SK-N-SH treated with all-trans-retinoic acid at 6 μM for 48 hours (cell line): ENCODE results near the gene EEFSEC.

ENCODE experiments used
- ATAC-seq: fragments of 200-7000 bp; cut with Tn5 transposase; 3 replicates; pipeline ENCODE4 v1.9.1; 2020; ENCODE audit warnings: mild to moderate bottlenecking, moderate library complexity
- ARNTL ChIP-seq: fragments of 450-650 bp; formaldehyde crosslinking; IDR thresholded peaks from 2 replicates; pipeline ENCODE4 v1.5.0; 2020; ENCODE audit warnings: low read depth, mild to moderate bottlenecking, moderate library complexity, borderline replicate concordance
- CREB5 ChIP-seq: fragments of 250-450 bp; sonication (Bioruptor Pico); IDR thresholded peaks from 2 replicates; pipeline ENCODE4 v1.5.1; 2020; ENCODE audit warnings: low read depth, mild to moderate bottlenecking, moderate library complexity
- CSDC2 ChIP-seq: fragments of 250-450 bp; sonication (Bioruptor Pico); IDR thresholded peaks from 2 replicates; pipeline ENCODE4 v1.5.0; 2020; ENCODE audit warnings: mild to moderate bottlenecking, moderate library complexity
- CSRNP3 ChIP-seq: fragments of 250-450 bp; sonication (Bioruptor Pico); IDR thresholded peaks from 2 replicates; pipeline ENCODE4 v1.5.1; 2021; ENCODE audit warnings: mild to moderate bottlenecking, moderate library complexity
- ESRRG ChIP-seq: fragments of 250-450 bp; sonication (Bioruptor Pico); IDR thresholded peaks from 2 replicates; pipeline ENCODE4 v1.6.1; 2021; ENCODE audit warnings: mild to moderate bottlenecking
- GLIS3 ChIP-seq: fragments of 250-450 bp; sonication (Bioruptor Pico); IDR thresholded peaks from 2 replicates; pipeline ENCODE4 v1.5.0; 2020; ENCODE audit warnings: mild to moderate bottlenecking, moderate library complexity
- ISL1 ChIP-seq: fragments of 250-450 bp; sonication (Bioruptor Pico); IDR thresholded peaks from 2 replicates; pipeline ENCODE4 v2.1.2; 2022; ENCODE audit warnings: mild to moderate bottlenecking, moderate library complexity
- OSR1 ChIP-seq: fragments of 250-450 bp; sonication (Bioruptor Pico); IDR thresholded peaks from 2 replicates; pipeline ENCODE4 v1.8.0; 2022; ENCODE audit warnings: moderate library complexity, mild to moderate bottlenecking, inconsistent platforms
- RARB ChIP-seq: fragments of 250-450 bp; sonication (Bioruptor Pico); IDR thresholded peaks from 2 replicates; pipeline ENCODE4 v1.8.0; 2021; ENCODE audit warnings: mild to moderate bottlenecking, moderate library complexity
- TCF4 ChIP-seq: fragments of 250-450 bp; sonication (Bioruptor Pico); IDR thresholded peaks from 2 replicates; pipeline ENCODE4 v1.8.0; 2021; ENCODE audit warnings: mild to moderate bottlenecking, moderate library complexity, borderline replicate concordance
- TOX ChIP-seq: fragments of 250-450 bp; sonication (Bioruptor Pico); IDR thresholded peaks from 2 replicates; pipeline ENCODE4 v1.8.0; 2021; ENCODE audit warnings: mild to moderate bottlenecking, moderate library complexity, borderline replicate concordance
- TSHZ2 ChIP-seq: fragments of 250-450 bp; sonication (Bioruptor Pico); IDR thresholded peaks from 2 replicates; pipeline ENCODE4 v1.5.0; 2020; ENCODE audit warnings: mild to moderate bottlenecking, moderate library complexity
- ZC3H10 ChIP-seq: fragments of 250-450 bp; sonication (Bioruptor Pico); IDR thresholded peaks from 2 replicates; pipeline ENCODE4 v1.5.1; 2021; ENCODE audit warnings: mild to moderate bottlenecking, moderate library complexity
- ZFP3 ChIP-seq: fragments of 250-450 bp; sonication (Bioruptor Pico); IDR thresholded peaks from 2 replicates; pipeline ENCODE4 v1.5.0; 2020; ENCODE audit warnings: mild to moderate bottlenecking, moderate library complexity
- ZFP30 ChIP-seq: fragments of 450-650 bp; formaldehyde crosslinking; IDR thresholded peaks from 2 replicates; pipeline ENCODE4 v1.5.0; 2022; ENCODE audit warnings: mild to moderate bottlenecking, moderate library complexity
- ZNF565 ChIP-seq: fragments of 450-650 bp; formaldehyde crosslinking; conservative IDR thresholded peaks from 2 replicates; pipeline ENCODE4 v1.5.0; 2020; ENCODE audit warnings: low read depth, mild to moderate bottlenecking, moderate library complexity
- ZNF70 ChIP-seq: fragments of 450-650 bp; formaldehyde crosslinking; IDR thresholded peaks from 2 replicates; pipeline ENCODE4 v1.5.0; 2020; ENCODE audit warnings: mild to moderate bottlenecking, moderate library complexity
- ZNF8 ChIP-seq: fragments of 450-650 bp; formaldehyde crosslinking; IDR thresholded peaks from 2 replicates; pipeline ENCODE4 v1.5.0; 2020; ENCODE audit warnings: mild to moderate bottlenecking, moderate library complexity
- TF ChIP-seq, protein P1 (sequence below): fragments of 250-450 bp; sonication (Bioruptor Pico); IDR thresholded peaks from 2 replicates; pipeline ENCODE4 v1.8.0; 2021; ENCODE audit warnings: low read depth, mild to moderate bottlenecking, moderate library complexity, borderline replicate concordance
- TF ChIP-seq, protein P2 (sequence below): fragments of 250-450 bp; sonication (Bioruptor Pico); IDR thresholded peaks from 2 replicates; pipeline ENCODE4 v1.8.0; 2020; ENCODE audit warnings: mild to moderate bottlenecking, moderate library complexity, borderline replicate concordance

EEFSEC gene

DNA sequence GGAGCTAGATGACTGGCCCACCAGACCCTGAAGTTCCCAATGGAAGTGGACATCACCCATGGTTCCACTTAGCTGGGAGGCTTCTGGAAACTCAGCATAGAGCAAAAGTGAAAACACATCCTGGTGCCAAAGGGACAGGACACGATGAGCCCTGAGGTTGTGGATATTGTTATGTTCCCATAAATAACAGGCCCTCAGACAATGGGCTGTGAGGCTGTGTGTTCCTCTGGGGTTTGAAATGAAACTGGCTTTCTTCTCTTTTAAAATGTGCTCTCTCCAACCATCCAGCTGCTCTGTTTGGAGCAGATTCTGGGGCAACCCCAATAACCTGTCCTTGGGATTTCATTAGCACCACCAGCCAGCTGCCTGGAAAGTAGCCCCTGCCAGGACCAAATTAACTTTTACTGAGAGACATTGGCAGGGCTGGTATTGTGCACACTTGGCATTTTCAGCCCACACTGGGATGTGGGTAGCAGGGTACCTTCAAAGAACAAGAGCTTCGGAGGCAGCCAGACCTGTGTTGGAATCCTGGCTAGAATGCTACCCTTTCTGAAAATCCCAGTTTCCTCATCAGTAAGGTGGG is 215.9 kb downstream of the EEFSEC start:
- no peak for ATAC-seq
- TF ChIP-seq GLIS3 (CRISPR knock-in tag) = no peak
- TF ChIP-seq TOX (CRISPR knock-in tag) = no peak
- no peak for TF ChIP-seq ESRRG (CRISPR knock-in tag)
- TF ChIP-seq, protein P1, sequence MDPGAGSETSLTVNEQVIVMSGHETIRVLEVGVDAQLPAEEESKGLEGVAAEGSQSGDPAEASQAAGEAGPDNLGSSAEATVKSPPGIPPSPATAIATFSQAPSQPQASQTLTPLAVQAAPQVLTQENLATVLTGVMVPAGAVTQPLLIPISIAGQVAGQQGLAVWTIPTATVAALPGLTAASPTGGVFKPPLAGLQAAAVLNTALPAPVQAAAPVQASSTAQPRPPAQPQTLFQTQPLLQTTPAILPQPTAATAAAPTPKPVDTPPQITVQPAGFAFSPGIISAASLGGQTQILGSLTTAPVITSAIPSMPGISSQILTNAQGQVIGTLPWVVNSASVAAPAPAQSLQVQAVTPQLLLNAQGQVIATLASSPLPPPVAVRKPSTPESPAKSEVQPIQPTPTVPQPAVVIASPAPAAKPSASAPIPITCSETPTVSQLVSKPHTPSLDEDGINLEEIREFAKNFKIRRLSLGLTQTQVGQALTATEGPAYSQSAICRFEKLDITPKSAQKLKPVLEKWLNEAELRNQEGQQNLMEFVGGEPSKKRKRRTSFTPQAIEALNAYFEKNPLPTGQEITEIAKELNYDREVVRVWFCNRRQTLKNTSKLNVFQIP (CRISPR knock-in tag) = no peak
- no peak for TF ChIP-seq CSRNP3 (CRISPR knock-in tag)
- no peak for TF ChIP-seq ZNF8 (CRISPR knock-in tag)
- no peak for TF ChIP-seq ZC3H10 (CRISPR knock-in tag)
- TF ChIP-seq RARB (CRISPR knock-in tag) = no peak
- TF ChIP-seq CREB5 (CRISPR knock-in tag) = no peak
- TF ChIP-seq CSDC2 = no peak
- TF ChIP-seq ISL1 (CRISPR knock-in tag) = no peak
- TF ChIP-seq, protein P2, sequence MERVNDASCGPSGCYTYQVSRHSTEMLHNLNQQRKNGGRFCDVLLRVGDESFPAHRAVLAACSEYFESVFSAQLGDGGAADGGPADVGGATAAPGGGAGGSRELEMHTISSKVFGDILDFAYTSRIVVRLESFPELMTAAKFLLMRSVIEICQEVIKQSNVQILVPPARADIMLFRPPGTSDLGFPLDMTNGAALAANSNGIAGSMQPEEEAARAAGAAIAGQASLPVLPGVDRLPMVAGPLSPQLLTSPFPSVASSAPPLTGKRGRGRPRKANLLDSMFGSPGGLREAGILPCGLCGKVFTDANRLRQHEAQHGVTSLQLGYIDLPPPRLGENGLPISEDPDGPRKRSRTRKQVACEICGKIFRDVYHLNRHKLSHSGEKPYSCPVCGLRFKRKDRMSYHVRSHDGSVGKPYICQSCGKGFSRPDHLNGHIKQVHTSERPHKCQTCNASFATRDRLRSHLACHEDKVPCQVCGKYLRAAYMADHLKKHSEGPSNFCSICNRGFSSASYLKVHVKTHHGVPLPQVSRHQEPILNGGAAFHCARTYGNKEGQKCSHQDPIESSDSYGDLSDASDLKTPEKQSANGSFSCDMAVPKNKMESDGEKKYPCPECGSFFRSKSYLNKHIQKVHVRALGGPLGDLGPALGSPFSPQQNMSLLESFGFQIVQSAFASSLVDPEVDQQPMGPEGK (CRISPR knock-in tag) = no peak
- TF ChIP-seq ZNF70 (CRISPR knock-in tag) = no peak
- TF ChIP-seq ZFP30 (CRISPR knock-in tag) = no peak
- no peak for TF ChIP-seq ZNF565 (CRISPR knock-in tag)
- no peak for TF ChIP-seq OSR1 (CRISPR knock-in tag)
- TF ChIP-seq TSHZ2 (CRISPR knock-in tag) = no peak
- TF ChIP-seq ZFP3 (CRISPR knock-in tag) = no peak

- TF ChIP-seq ZFP3 (CRISPR knock-in tag) = no peak
- TF ChIP-seq ISL1 (CRISPR knock-in tag) = no peak
- no peak for TF ChIP-seq CSRNP3 (CRISPR knock-in tag)
- no peak for TF ChIP-seq GLIS3 (CRISPR knock-in tag)
- TF ChIP-seq ZNF565 (CRISPR knock-in tag) = no peak
- TF ChIP-seq TCF4 (CRISPR knock-in tag) = no peak
- no peak for TF ChIP-seq ZFP30 (CRISPR knock-in tag)
- no peak for TF ChIP-seq ZNF8 (CRISPR knock-in tag)
- no peak for TF ChIP-seq ESRRG (CRISPR knock-in tag)
- no peak for TF ChIP-seq OSR1 (CRISPR knock-in tag)
- no peak for TF ChIP-seq ARNTL (CRISPR knock-in tag)
- no peak for ATAC-seq
Observed at GRCh38 chr3:128369881-128370642, 216.8 kb downstream of the EEFSEC start.
